ENCODE measurements around the gene CKAP4. TPM values are rescaled to one million over a fixed set of nuclear protein-coding genes. Genes with fewer than 3 reads are reported as not detected.

CKAP4 gene
- total and polyA plus RNA-seq, 9 of the 15 experiments (the other 6 are each of a cell fraction or from before 2014, with no cell fraction given): 0.08 to 0.20 TPM; not detected in 7

DNA sequence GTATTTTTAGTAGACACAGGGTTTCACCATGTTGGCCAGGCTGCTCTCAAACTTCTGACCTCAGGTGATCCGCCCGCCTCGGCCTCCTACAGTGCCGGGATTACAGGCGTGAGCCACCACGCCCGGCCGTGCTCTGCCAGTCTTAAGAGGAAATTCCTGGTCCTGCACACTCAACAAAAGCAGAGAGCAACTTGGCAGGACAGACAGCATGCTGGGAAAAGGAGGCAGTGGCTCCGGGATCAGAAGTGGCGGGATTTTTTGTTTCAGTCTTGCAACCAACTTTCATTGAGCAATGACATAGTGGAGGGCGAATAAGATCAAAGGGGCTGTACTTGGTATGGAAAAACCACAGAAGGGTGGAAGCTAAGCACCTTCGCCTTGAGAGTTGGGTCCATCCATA is 2.1 kb downstream of the CKAP4 start:
- no peak for DNase-seq (ENCODE audit: extremely low read depth in 1 of 4, low spot score in 3 of 4)
- no peaks in the 10 kb centered on the region for H3K79me2 ChIP-seq (ENCODE audit: control insufficient read depth, insufficient read depth, low read length)
- H2AFZ ChIP-seq (ENCODE audit: low read depth, low read length): no peak overlapping the region
- H3K9me1 ChIP-seq (ENCODE audit: control insufficient read depth, insufficient read depth, low read length): no peaks in the 10 kb centered on the region
- ChIA-PET CTCF (ENCODE audit: low intra/inter-chr PET ratio) (no interaction called here), POLR2A (no interaction called here)
- TF ChIP-seq, protein P1, sequence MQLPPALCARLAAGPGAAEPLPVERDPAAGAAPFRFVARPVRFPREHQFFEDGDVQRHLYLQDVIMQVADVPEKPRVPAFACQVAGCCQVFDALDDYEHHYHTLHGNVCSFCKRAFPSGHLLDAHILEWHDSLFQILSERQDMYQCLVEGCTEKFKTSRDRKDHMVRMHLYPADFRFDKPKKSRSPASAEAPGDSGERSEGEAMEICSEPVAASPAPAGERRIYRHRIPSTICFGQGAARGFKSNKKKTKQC (CRISPR knock-in tag; IDR thresholded peaks at IDR 0.05): no peak
- TF ChIP-seq, protein P2, sequence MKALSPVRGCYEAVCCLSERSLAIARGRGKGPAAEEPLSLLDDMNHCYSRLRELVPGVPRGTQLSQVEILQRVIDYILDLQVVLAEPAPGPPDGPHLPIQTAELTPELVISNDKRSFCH (CRISPR knock-in tag; IDR thresholded peaks at IDR 0.05): no peak
- TF ChIP-seq, protein P2 (tag; IDR thresholded peaks at IDR 0.05): no peak
- TF ChIP-seq CBFA2T3 (IDR thresholded peaks at IDR 0.05) (no peak), SP2 (IDR thresholded peaks at IDR 0.05; ENCODE audit: extremely low read depth, low read depth, low read length, poor library complexity, severe bottlenecking) (no peak), TRIM28 (IDR thresholded peaks at IDR 0.05) (no peak), OTX1 (CRISPR knock-in tag; IDR thresholded peaks at IDR 0.05) (no peak)
- TF ChIP-seq, protein P3, sequence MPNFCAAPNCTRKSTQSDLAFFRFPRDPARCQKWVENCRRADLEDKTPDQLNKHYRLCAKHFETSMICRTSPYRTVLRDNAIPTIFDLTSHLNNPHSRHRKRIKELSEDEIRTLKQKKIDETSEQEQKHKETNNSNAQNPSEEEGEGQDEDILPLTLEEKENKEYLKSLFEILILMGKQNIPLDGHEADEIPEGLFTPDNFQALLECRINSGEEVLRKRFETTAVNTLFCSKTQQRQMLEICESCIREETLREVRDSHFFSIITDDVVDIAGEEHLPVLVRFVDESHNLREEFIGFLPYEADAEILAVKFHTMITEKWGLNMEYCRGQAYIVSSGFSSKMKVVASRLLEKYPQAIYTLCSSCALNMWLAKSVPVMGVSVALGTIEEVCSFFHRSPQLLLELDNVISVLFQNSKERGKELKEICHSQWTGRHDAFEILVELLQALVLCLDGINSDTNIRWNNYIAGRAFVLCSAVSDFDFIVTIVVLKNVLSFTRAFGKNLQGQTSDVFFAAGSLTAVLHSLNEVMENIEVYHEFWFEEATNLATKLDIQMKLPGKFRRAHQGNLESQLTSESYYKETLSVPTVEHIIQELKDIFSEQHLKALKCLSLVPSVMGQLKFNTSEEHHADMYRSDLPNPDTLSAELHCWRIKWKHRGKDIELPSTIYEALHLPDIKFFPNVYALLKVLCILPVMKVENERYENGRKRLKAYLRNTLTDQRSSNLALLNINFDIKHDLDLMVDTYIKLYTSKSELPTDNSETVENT (CRISPR knock-in tag; IDR thresholded peaks at IDR 0.05): no peak
- TF ChIP-seq, protein P4, sequence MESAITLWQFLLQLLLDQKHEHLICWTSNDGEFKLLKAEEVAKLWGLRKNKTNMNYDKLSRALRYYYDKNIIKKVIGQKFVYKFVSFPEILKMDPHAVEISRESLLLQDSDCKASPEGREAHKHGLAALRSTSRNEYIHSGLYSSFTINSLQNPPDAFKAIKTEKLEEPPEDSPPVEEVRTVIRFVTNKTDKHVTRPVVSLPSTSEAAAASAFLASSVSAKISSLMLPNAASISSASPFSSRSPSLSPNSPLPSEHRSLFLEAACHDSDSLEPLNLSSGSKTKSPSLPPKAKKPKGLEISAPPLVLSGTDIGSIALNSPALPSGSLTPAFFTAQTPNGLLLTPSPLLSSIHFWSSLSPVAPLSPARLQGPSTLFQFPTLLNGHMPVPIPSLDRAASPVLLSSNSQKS (CRISPR knock-in tag; IDR thresholded peaks at IDR 0.05): no peak
- H3K4me2 ChIP-seq (ENCODE audit: insufficient read depth, low read length): no peak overlapping the region
- no TSS peak for BruUV-seq (replicated peaks)
- no peaks in the 10 kb centered on the region for H3K36me3 ChIP-seq (ENCODE audit: control insufficient read depth, insufficient read depth, low read length)
- no peak overlapping the region for H3K4me3 ChIP-seq
- FAIRE-seq: no peak
- no peak overlapping the region for H3K9ac ChIP-seq (ENCODE audit: insufficient read depth in 1 of 2, low read depth in 2 of 2, low read length in 2 of 2)
- no peaks in the 10 kb centered on the region for H3K9me3 ChIP-seq (replicated peaks; ENCODE audit: control insufficient read depth, insufficient read depth, low read depth, low read length)
- 25% methylated on average over 11 of the region's 12 CpGs for WGBS (ENCODE audit: insufficient coverage, low coverage, missing lambda C conversion rate)
- intact Hi-C loops (cut with micrococcal nuclease) (no loop called here), in situ Hi-C loops (cut with MboI) (no loop called here)
- H3K27me3 ChIP-seq (ENCODE audit: control insufficient read depth in 2 of 2, insufficient read depth in 2 of 2, low read length in 2 of 2): peaks cover 21 to 41% of the 10 kb centered on the region in 2 experiments; a peak in 4 of 5 replicates
- H3K27ac ChIP-seq (ENCODE audit: extremely low read depth, low read depth, low read length): no peak overlapping the region
- ATAC-seq: no peak
- H4K20me1 ChIP-seq (replicated peaks; ENCODE audit: control insufficient read depth, insufficient read depth, low read length): no peaks in the 10 kb centered on the region; the same call in 1 of the 2 replicates
- H3K4me1 ChIP-seq (replicated peaks in 1 of 2; ENCODE audit: control insufficient read depth in 2 of 2, insufficient read depth in 2 of 2, low read length in 2 of 2): peaks cover 0 to 17% of the 10 kb centered on the region in 2 experiments; a peak in 2 of 5 replicates

Data from K562 (cell line).